ENCODE measurements around the gene SETD2. TPM values are rescaled to one million over a fixed set of nuclear protein-coding genes. Genes with fewer than 3 reads are reported as not detected.

SETD2 gene
- total RNA-seq (2021): 57.4 and 60.8 TPM in 2 replicates
- long read RNA-seq, partial matches to known transcripts: 44 of 76 reads
- long read RNA-seq, other reads (novel, unspliced or antisense): 32 of 76 reads

- H3K23ac ChIP-seq (ENCODE audit: insufficient read length, low read depth, low read length): no peak within 1 kb of the TSS
- H3K9me3 Mint-ChIP-seq: peaks cover 0 to 2% of the 10 kb centered on the region in 2 experiments; a peak in 1 of 5 replicates
- no CpG with 5 or more reads among the region's 95 CpGs for WGBS (ENCODE audit: extremely low coverage, insufficient read length, low lambda C conversion rate)
- no peak within 1 kb of the TSS; the same call in 1 of the 2 replicates for H2BK15ac ChIP-seq (ENCODE audit: low read depth, low read length)
- H3K9ac ChIP-seq (ENCODE audit: extremely low read depth, insufficient read length, low read length): peak within 1 kb of the TSS; percentile 99
- H3K27me3 Mint-ChIP-seq (ENCODE audit: low read depth): no peaks in the 10 kb centered on the region
- no peaks in the 10 kb centered on the region for H3K9me3 ChIP-seq (ENCODE audit: control insufficient read depth, low read depth, low read length)
- peak within 1 kb of the TSS; percentile 89 for H3K4ac ChIP-seq (ENCODE audit: low read depth, low read length)
- peak within 1 kb of the TSS; percentile 97 for H3K4me2 ChIP-seq (ENCODE audit: insufficient read depth, insufficient read length, low read length)
- no peak within 1 kb of the TSS for H4K91ac ChIP-seq (ENCODE audit: insufficient read length, low read depth, low read length)
- H3K4me1 Mint-ChIP-seq: peaks cover 32 to 41% of the 10 kb centered on the region in 2 experiments
- no peak within 1 kb of the TSS for H4K8ac ChIP-seq (replicated peaks; ENCODE audit: insufficient read length, low read depth, low read length)
- no peak within 1 kb of the TSS for H3K56ac ChIP-seq (ENCODE audit: insufficient read length, low read depth, low read length)
- H3K18ac ChIP-seq (ENCODE audit: insufficient read length, low read depth, low read length): peak within 1 kb of the TSS; percentile 93
- peaks cover 13% of the 10 kb centered on the region for H3K23me2 ChIP-seq (ENCODE audit: insufficient read length, low read depth, low read length, poor library complexity, severe bottlenecking)
- H3T11ph ChIP-seq (ENCODE audit: low read length): no peak within 1 kb of the TSS
- peak within 1 kb of the TSS; percentile 73 for H2AFZ ChIP-seq (ENCODE audit: low read length)
- H3K27ac Mint-ChIP-seq: peak within 1 kb of the TSS; percentile 98 to 99 (median 98)
- H2BK12ac ChIP-seq (ENCODE audit: insufficient read length, low read depth, low read length): peak within 1 kb of the TSS; percentile 50
- peaks cover 9% of the 10 kb centered on the region for H3K79me1 ChIP-seq (ENCODE audit: insufficient read depth, low read depth, low read length, poor library complexity, severe bottlenecking)
- H3K27me3 ChIP-seq (ENCODE audit: insufficient read depth, low read length): no peaks in the 10 kb centered on the region
- peak; percentile 90 for DNase-seq
- H2BK20ac ChIP-seq (ENCODE audit: low read depth, low read length, poor library complexity, severe bottlenecking): peak within 1 kb of the TSS; percentile 99
- no peaks in the 10 kb centered on the region for H4K20me1 ChIP-seq (ENCODE audit: control insufficient read depth, insufficient read depth, insufficient read length)
- H2BK120ac ChIP-seq (ENCODE audit: low read depth, low read length, poor library complexity, severe bottlenecking): peak within 1 kb of the TSS; percentile 77
- peaks cover 40% of the 10 kb centered on the region for H3K79me2 ChIP-seq (ENCODE audit: insufficient read depth, low read length)
- peak within 1 kb of the TSS; percentile 98 for H3K14ac ChIP-seq (ENCODE audit: insufficient read depth, low read length)
- H3K27ac ChIP-seq (ENCODE audit: insufficient read length, low read depth, low read length): peak within 1 kb of the TSS; percentile 89
- peaks cover 0 to 9% (median 4%) of the 10 kb centered on the region in 3 experiments; a peak in 6 of 7 replicates for H3K36me3 Mint-ChIP-seq (ENCODE audit: insufficient read depth in 1 of 3, low read depth in 3 of 3)
- peak within 1 kb of the TSS; percentile 94 to 99 for H3K4me3 Mint-ChIP-seq
- H2AK5ac ChIP-seq (ENCODE audit: insufficient read length, low read length): no peak within 1 kb of the TSS
- peaks cover 2% of the 10 kb centered on the region; the same call in 1 of the 2 replicates for H3K4me1 ChIP-seq (ENCODE audit: insufficient read depth, low read length)
- H4K5ac ChIP-seq (ENCODE audit: insufficient read length, low read depth, low read length): no peak within 1 kb of the TSS
- peak within 1 kb of the TSS; percentile 72 for H2BK5ac ChIP-seq (ENCODE audit: insufficient read length, low read length)
- peak; percentile 42; the same call in 2 of the 3 replicates for TF ChIP-seq CTCF (conservative IDR thresholded peaks at IDR 0.05)
Observed at GRCh38 chr3:47164007-47164881, at the start of gene SETD2. TSS of gene SETD2 (minus strand) at chr3:47164113. CDS start at chr3:47163924, 189 bp downstream.

Measured in H9 (cell line).